HEK293 (cell line): ENCODE measurements around the gene EN2.

Experiments used
- CTCF ChIA-PET: fragments of 350-600 bp; formaldehyde crosslinking; extraction: SDS; loops from one replicate; lab custom pipeline; 2021; ENCODE audit warnings: antibody characterized with exemption; lab: Yijun Ruan, JAX
- POLR2A ChIA-PET: fragments of 300-600 bp; formaldehyde crosslinking; extraction: SDS; loops from one replicate; lab custom pipeline; 2020; ENCODE audit warnings: antibody characterized with exemption, inconsistent platforms; lab: Yijun Ruan, JAX
- H3K27ac ChIP-seq: fragments of 200-500 bp; sonication (Bioruptor generic); 2 replicates; pipeline ENCODE4 v1.5.1; 2014; ENCODE audit warnings: low read depth, low read length, control low read depth, inconsistent platforms; ENCODE audit errors: extremely low read depth
- H3K36me3 ChIP-seq, 2 experiments: fragments of 200-500 bp in 1 of 2; sonication (Bioruptor generic) in 1 of 2; 1 replicate in 1 of 2; 2 replicates in 1 of 2; pipeline ENCODE4 v1.5.1; 2014 to 2017; ENCODE audit warnings: inconsistent platforms in 2 of 2, low read length in 2 of 2; ENCODE audit not compliant: control insufficient read depth in 2 of 2, insufficient read depth in 1 of 2
- H3K4me1 ChIP-seq: fragments of 200-500 bp; sonication (Bioruptor generic); 2 replicates; pipeline ENCODE4 v1.5.1; 2014; ENCODE audit warnings: mild to moderate bottlenecking, low read length, inconsistent platforms; ENCODE audit not compliant: control insufficient read depth, insufficient read depth
- H3K4me3 ChIP-seq: 2 replicates; pipeline ENCODE4 v1.5.1; 2011; ENCODE audit warnings: low read depth, mild to moderate bottlenecking, control low read depth, low read length, moderate library complexity
- H3K9me3 ChIP-seq: fragments of 200-500 bp; sonication (Bioruptor generic); 2 replicates; pipeline ENCODE4 v1.5.1; 2014; ENCODE audit warnings: low read depth, low read length, inconsistent platforms; ENCODE audit not compliant: control insufficient read depth, insufficient read depth
- PRDM10 ChIP-seq: fragments of 450-650 bp; formaldehyde crosslinking; IDR thresholded peaks from 2 replicates; pipeline ENCODE4 v1.5.1; 2016; ENCODE audit warnings: missing biosample characterization, missing genetic modification characterization
- WT1 ChIP-seq: fragments of 450-650 bp; formaldehyde crosslinking; IDR thresholded peaks from 2 replicates; pipeline ENCODE4 v1.5.1; 2016; ENCODE audit warnings: missing biosample characterization, missing genetic modification characterization
- ZBTB6 ChIP-seq: fragments of 450-650 bp; formaldehyde crosslinking; IDR thresholded peaks from 2 replicates; pipeline ENCODE4 v1.5.1; 2017; ENCODE audit warnings: missing biosample characterization, missing genetic modification characterization
- ZFP37 ChIP-seq: fragments of 450-650 bp; formaldehyde crosslinking; IDR thresholded peaks from 2 replicates; pipeline ENCODE4 v1.5.1; 2016; ENCODE audit warnings: missing biosample characterization, missing genetic modification characterization
- ZNF221 ChIP-seq: fragments of 450-650 bp; formaldehyde crosslinking; IDR thresholded peaks from 2 replicates; pipeline ENCODE4 v1.5.1; 2017; ENCODE audit warnings: missing biosample characterization, missing genetic modification characterization, borderline replicate concordance
- ZNF223 ChIP-seq: fragments of 450-650 bp; formaldehyde crosslinking; IDR thresholded peaks from 2 replicates; pipeline ENCODE4 v1.5.1; 2016; ENCODE audit warnings: missing biosample characterization, missing genetic modification characterization
- ZNF274 ChIP-seq, 2 experiments: fragments of 200-500 bp in 1 of 2; fragments of 450-650 bp in 1 of 2; sonication (Bioruptor generic) in 1 of 2; formaldehyde crosslinking in 1 of 2; IDR thresholded peaks; 2 replicates each; pipeline versions ENCODE4 v1.5.1 to v1.6.1; 2014 to 2016; ENCODE audit warnings: borderline replicate concordance in 1 of 2, inconsistent platforms in 1 of 2, low read length in 1 of 2, missing biosample characterization in 1 of 2, missing genetic modification characterization in 1 of 2
- ZNF302 ChIP-seq: fragments of 450-650 bp; formaldehyde crosslinking; IDR thresholded peaks from 2 replicates; pipeline ENCODE4 v1.5.1; 2016; ENCODE audit warnings: missing biosample characterization, missing genetic modification characterization, low read depth
- ZNF423 ChIP-seq: fragments of 450-650 bp; formaldehyde crosslinking; IDR thresholded peaks from 2 replicates; pipeline ENCODE4 v1.5.1; 2016; ENCODE audit warnings: missing biosample characterization, missing genetic modification characterization
- ZNF560 ChIP-seq: fragments of 450-650 bp; formaldehyde crosslinking; IDR thresholded peaks from 2 replicates; pipeline ENCODE4 v1.5.1; 2017; ENCODE audit warnings: missing biosample characterization, missing genetic modification characterization, borderline replicate concordance
- ZNF585B ChIP-seq: fragments of 450-650 bp; formaldehyde crosslinking; IDR thresholded peaks from 2 replicates; pipeline ENCODE4 v1.5.1; 2016; ENCODE audit warnings: missing biosample characterization, missing genetic modification characterization
- ZNF621 ChIP-seq: fragments of 450-650 bp; formaldehyde crosslinking; IDR thresholded peaks from 2 replicates; pipeline ENCODE4 v1.5.1; 2017; ENCODE audit warnings: missing biosample characterization, missing genetic modification characterization
- ZSCAN16 ChIP-seq: fragments of 450-650 bp; formaldehyde crosslinking; IDR thresholded peaks from 2 replicates; pipeline ENCODE4 v1.5.1; 2016; ENCODE audit warnings: missing biosample characterization, missing genetic modification characterization
- TF ChIP-seq, protein P1 (sequence below): sonication (generic); formaldehyde crosslinking; IDR thresholded peaks from 2 replicates; pipeline ENCODE4 v1.8.1; 2022; ENCODE audit warnings: mild to moderate bottlenecking, moderate library complexity, missing genetic modification reagents
- TF ChIP-seq, protein P2 (sequence below): fragments of 450-650 bp; formaldehyde crosslinking; IDR thresholded peaks from 2 replicates; pipeline ENCODE4 v1.5.0; 2017; ENCODE audit warnings: missing biosample characterization, missing genetic modification characterization, borderline replicate concordance

Gene EN2

GRCh38 chr7:155427411-155428038 lies 30.4 kb upstream of the EN2 start (continued):
- TF ChIP-seq, protein P1, sequence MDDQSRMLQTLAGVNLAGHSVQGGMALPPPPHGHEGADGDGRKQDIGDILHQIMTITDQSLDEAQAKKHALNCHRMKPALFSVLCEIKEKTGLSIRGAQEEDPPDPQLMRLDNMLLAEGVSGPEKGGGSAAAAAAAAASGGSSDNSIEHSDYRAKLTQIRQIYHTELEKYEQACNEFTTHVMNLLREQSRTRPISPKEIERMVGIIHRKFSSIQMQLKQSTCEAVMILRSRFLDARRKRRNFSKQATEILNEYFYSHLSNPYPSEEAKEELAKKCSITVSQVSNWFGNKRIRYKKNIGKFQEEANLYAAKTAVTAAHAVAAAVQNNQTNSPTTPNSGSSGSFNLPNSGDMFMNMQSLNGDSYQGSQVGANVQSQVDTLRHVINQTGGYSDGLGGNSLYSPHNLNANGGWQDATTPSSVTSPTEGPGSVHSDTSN (CRISPR knock-in tag): no peak

DNA sequence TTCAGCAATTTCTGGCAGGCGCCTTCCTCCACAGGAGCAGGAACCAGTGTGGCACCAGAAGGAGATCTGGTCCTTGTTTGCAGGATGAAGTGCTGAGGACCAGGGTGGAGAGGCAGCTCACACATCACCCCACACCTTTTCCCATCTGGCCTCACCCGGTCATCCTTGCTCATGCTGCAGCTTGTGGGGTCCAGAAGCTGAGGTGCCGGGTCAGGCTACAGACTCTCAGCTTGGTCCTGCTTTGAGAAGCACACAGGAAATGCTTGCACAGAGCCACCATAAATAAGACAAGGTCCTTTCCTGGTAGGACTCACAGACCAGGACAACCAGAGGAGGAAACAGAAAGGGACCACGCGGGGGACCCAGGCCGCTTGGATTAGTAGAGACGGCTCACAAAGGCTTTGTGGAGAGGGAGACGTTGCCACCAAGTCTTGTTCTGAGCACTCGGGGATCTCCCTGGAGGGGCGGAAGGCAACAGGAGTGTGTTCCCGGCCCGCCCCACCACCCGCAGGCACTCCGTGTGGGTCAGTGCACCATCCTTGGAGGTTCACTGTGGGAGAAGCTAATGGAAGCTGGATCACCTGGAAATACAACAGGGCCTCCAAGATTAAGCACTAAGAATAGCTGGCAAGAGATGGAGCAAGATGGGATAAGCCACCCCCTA lies 29.6 kb upstream of the EN2 start:
- CTCF ChIA-PET: interaction anchor here (0.9 kb wide), 1 partner anchor 16 kb away, joined by 3 read pairs; no protein-coding TSS in a partner anchor
- no peak for TF ChIP-seq ZNF560 (tag by site-specific recombination)
- Histone ChIP-seq H3K9me3 (no peaks in the 10 kb centered on the region), H3K4me1 (no peaks in the 10 kb centered on the region), H3K36me3 (no peaks in the 10 kb centered on the region), H3K27ac (no peak overlapping the region), H3K4me3 (no peak overlapping the region)
- POLR2A ChIA-PET: no interaction called here

DNA sequence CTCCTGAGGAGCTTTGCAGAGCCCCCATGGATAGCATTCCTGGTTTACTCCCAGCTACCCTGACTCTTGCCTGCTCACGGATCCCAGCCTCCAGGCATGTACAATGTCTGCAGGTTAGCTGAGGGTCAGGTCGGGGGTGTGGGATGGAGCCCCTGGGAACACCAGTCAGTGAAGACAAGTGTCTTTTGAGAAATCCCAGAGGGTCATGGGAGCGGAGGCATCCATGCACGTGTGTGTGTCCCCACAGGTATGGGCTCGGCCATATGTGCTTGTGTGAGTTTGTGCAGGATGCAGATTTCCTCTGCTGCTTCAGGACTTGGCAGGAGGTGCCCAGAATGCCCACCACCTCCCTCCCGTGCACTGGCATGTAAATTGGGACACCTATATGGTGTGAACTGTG lies 28.3 kb upstream of the EN2 start:
- POLR2A ChIA-PET: no interaction called here
- Histone ChIP-seq H3K4me3 (no peak overlapping the region), H3K36me3 (no peaks in the 10 kb centered on the region), H3K4me1 (no peaks in the 10 kb centered on the region), H3K27ac (no peak overlapping the region), H3K9me3 (no peaks in the 10 kb centered on the region)
- CTCF ChIA-PET: no interaction called here
- TF ChIP-seq WT1 (tag by site-specific recombination) (no peak), ZSCAN16 (no peak), ZNF223 (tag by site-specific recombination) (no peak), ZNF221 (tag by site-specific recombination) (no peak), ZNF585B (tag by site-specific recombination) (no peak), ZNF302 (no peak), ZBTB6 (tag by site-specific recombination) (no peak), ZNF274 (IDR thresholded peaks at IDR 0.05; ENCODE audit: low read length) (no peak), ZNF274 (tag by site-specific recombination; IDR thresholded peaks at IDR 0.05; ENCODE audit: borderline replicate concordance) (no peak), ZNF621 (tag by site-specific recombination) (no peak), ZFP37 (tag by site-specific recombination) (no peak), PRDM10 (tag by site-specific recombination) (no peak), ZNF423 (tag by site-specific recombination) (no peak)
- TF ChIP-seq, protein P2, sequence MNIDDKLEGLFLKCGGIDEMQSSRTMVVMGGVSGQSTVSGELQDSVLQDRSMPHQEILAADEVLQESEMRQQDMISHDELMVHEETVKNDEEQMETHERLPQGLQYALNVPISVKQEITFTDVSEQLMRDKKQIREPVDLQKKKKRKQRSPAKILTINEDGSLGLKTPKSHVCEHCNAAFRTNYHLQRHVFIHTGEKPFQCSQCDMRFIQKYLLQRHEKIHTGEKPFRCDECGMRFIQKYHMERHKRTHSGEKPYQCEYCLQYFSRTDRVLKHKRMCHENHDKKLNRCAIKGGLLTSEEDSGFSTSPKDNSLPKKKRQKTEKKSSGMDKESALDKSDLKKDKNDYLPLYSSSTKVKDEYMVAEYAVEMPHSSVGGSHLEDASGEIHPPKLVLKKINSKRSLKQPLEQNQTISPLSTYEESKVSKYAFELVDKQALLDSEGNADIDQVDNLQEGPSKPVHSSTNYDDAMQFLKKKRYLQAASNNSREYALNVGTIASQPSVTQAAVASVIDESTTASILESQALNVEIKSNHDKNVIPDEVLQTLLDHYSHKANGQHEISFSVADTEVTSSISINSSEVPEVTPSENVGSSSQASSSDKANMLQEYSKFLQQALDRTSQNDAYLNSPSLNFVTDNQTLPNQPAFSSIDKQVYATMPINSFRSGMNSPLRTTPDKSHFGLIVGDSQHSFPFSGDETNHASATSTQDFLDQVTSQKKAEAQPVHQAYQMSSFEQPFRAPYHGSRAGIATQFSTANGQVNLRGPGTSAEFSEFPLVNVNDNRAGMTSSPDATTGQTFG (tag by site-specific recombination): no peak
